HCT116 (cell line): ENCODE measurements around the gene TOPAZ1. TPM values are rescaled to one million over a fixed set of nuclear protein-coding genes. Genes with fewer than 3 reads are reported as not detected.

Experiments used
- ATAC-seq: fragments of 200-7000 bp; cut with Tn5 transposase; 2 replicates; pipeline ENCODE4 v1.9.1; 2020; ENCODE audit warnings: mild to moderate bottlenecking, moderate library complexity
- BruUV-seq: library from RNA; stranded (reverse); fragments of 400-500 nt; replicated peaks from 2 replicates; lab custom pipeline; 2021; lab: Mats Ljungman, UMichigan
- CTCF ChIA-PET: fragments of 300-600 bp; sonication (Branson Sonifier 250); formaldehyde crosslinking; loops from one replicate; lab custom pipeline; 2021; ENCODE audit warnings: antibody characterized with exemption; lab: Charles Lee
- POLR2A ChIA-PET: fragments of 300-600, 350-600 bp; sonication (Branson Sonifier 250); formaldehyde crosslinking; loops from one replicate; lab custom pipeline; 2021; ENCODE audit warnings: antibody characterized with exemption; lab: Charles Lee
- RAD21 ChIA-PET, 2 experiments: fragments of 300-600 bp; sonication (Branson Sonifier 250); formaldehyde crosslinking; loops; one replicate each; lab custom pipeline; 2023; ENCODE audit warnings: low total read pairs in 2 of 2; ENCODE audit not compliant: uncharacterized antibody in 2 of 2, unreplicated experiment in 2 of 2, low non-redundant PET in 1 of 2; lab: Charles Lee
- DNase-seq: peaks from one replicate; pipeline ENCODE4 v3.0.0-alpha.2; 2010; ENCODE audit warnings: low read depth, low spot score
- H2AFZ ChIP-seq: fragments of 200-600 bp; shearing (Covaris generic), sonication (generic); 2 replicates; pipeline ENCODE4 v1.6.1; 2017; ENCODE audit warnings: low read depth, mixed run types, mixed read lengths, antibody characterized with exemption, low read length; ENCODE audit not compliant: poor library complexity, severe bottlenecking
- H3K27ac ChIP-seq: 2 replicates; pipeline ENCODE4 v1.5.1; 2012; ENCODE audit warnings: low read depth, low read length
- H3K27me3 ChIP-seq: fragments of 200-600 bp; sonication (generic); 2 replicates; pipeline ENCODE4 v1.6.1; 2016; ENCODE audit warnings: mixed run types, low read length, mixed read lengths; ENCODE audit not compliant: insufficient read depth
- H3K36me3 ChIP-seq, 2 experiments: fragments of 200-500 bp in 1 of 2; fragments of 200-600 bp in 1 of 2; sonication (Bioruptor generic) in 1 of 2; sonication (generic) in 1 of 2; 2 replicates each; pipeline versions ENCODE4 v1.5.1 to v1.6.1; 2014 to 2016; ENCODE audit warnings: low read length in 2 of 2, inconsistent platforms in 1 of 2, mixed read lengths in 1 of 2, mixed run types in 1 of 2; ENCODE audit not compliant: insufficient read depth in 2 of 2, control insufficient read depth in 1 of 2
- H3K4me1 ChIP-seq, 2 experiments: fragments of 200-600 bp in 1 of 2; sonication (generic) in 1 of 2; 2 replicates each; pipeline versions ENCODE4 v1.5.1 to v1.6.1; 2012 to 2017; ENCODE audit warnings: low read length in 2 of 2, inconsistent platforms in 1 of 2, mild to moderate bottlenecking in 1 of 2, mixed read lengths in 1 of 2, mixed run types in 1 of 2, moderate library complexity in 1 of 2; ENCODE audit not compliant: insufficient read depth in 2 of 2, control insufficient read depth in 1 of 2
- H3K4me2 ChIP-seq: fragments of 200-600 bp; sonication (generic); 2 replicates; pipeline ENCODE4 v1.6.1; 2017; ENCODE audit warnings: mixed run types, low read length, mixed read lengths
- H3K4me3 ChIP-seq, 2 experiments: fragments of 200-600 bp in 1 of 2; sonication (generic) in 1 of 2; replicated peaks in 1 of 2; 2 replicates each; pipeline ENCODE4 v1.5.1; 2011 to 2016; ENCODE audit warnings: low read length in 2 of 2, control low read depth in 1 of 2, low read depth in 1 of 2, mild to moderate bottlenecking in 1 of 2, mixed read lengths in 1 of 2, mixed run types in 1 of 2
- H3K79me2 ChIP-seq: fragments of 200-600 bp; sonication (generic); 2 replicates; pipeline ENCODE4 v1.6.1; 2017; ENCODE audit warnings: mild to moderate bottlenecking, mixed run types, low read length, moderate library complexity, mixed read lengths; ENCODE audit not compliant: insufficient read depth
- H3K9ac ChIP-seq: fragments of 200-600 bp; sonication (generic); 2 replicates; pipeline ENCODE4 v1.6.1; 2016; ENCODE audit warnings: low read length, mixed read lengths
- H3K9me2 ChIP-seq: fragments of 200-600 bp; sonication (generic), shearing (Covaris generic); 2 replicates; pipeline ENCODE4 v1.6.1; 2017; ENCODE audit warnings: mixed run types, mild to moderate bottlenecking, moderate library complexity; ENCODE audit not compliant: insufficient read depth
- H3K9me3 ChIP-seq, 2 experiments: fragments of 200-500 bp in 1 of 2; fragments of 200-600 bp in 1 of 2; sonication (Bioruptor generic) in 1 of 2; sonication (generic) in 1 of 2; 2 replicates each; pipeline ENCODE4 v1.6.1; 2014 to 2017; ENCODE audit warnings: low read length in 2 of 2, mixed read lengths in 2 of 2, inconsistent platforms in 1 of 2, low read depth in 1 of 2, mild to moderate bottlenecking in 1 of 2, mixed run types in 1 of 2, moderate library complexity in 1 of 2; ENCODE audit not compliant: control insufficient read depth in 1 of 2, insufficient read depth in 1 of 2
- H4K20me1 ChIP-seq: fragments of 200-600 bp; sonication (generic), shearing (Covaris generic); 2 replicates; pipeline ENCODE4 v1.6.1; 2017; ENCODE audit warnings: mixed run types, mild to moderate bottlenecking, moderate library complexity; ENCODE audit not compliant: insufficient read depth
- JUND ChIP-seq: IDR thresholded peaks from 2 replicates; pipeline ENCODE4 v1.6.1; 2012
- REST ChIP-seq: IDR thresholded peaks from 2 replicates; pipeline ENCODE4 v1.6.1; 2012; ENCODE audit warnings: low read depth
- SRF ChIP-seq: IDR thresholded peaks from 2 replicates; pipeline ENCODE4 v1.6.1; 2012; ENCODE audit warnings: low read depth
- intact Hi-C: fragments of 100-400 bp; cut with micrococcal nuclease; formaldehyde crosslinking; loops from 2 replicates; pipeline ENCODE4 v1.10.0; 2022
- total RNA-seq: library from RNA; stranded (reverse); gene quantifications from one replicate; pipeline ENCODE4 v1.2.1, GENCODE V29; 2021; ENCODE audit not compliant: unreplicated experiment

The TOPAZ1 gene
- total RNA-seq, 1 experiment from 2014 or later = not detected

GRCh38 chr3:44348993-44349392, 107.3 kb downstream of the TOPAZ1 start:
- no peak overlapping the region for H2AFZ ChIP-seq
- CTCF ChIA-PET = no interaction called here
- TF ChIP-seq REST = no peak
- TF ChIP-seq, all 23 proteins: peak for 0
- no peak for ATAC-seq
- RAD21 ChIA-PET = no interaction called here
- H3K4me2 ChIP-seq = no peak overlapping the region
- no peaks in the 10 kb centered on the region for H3K9me2 ChIP-seq
- no peaks in the 10 kb centered on the region for H3K4me1 ChIP-seq
- POLR2A ChIA-PET = no interaction called here
- BruUV-seq = no TSS peak
- no peaks in the 10 kb centered on the region for H3K27me3 ChIP-seq
- DNase-seq = no peak
- no peak overlapping the region for H3K27ac ChIP-seq
- H3K9me3 ChIP-seq = no peaks in the 10 kb centered on the region
- intact Hi-C loops = no loop called here
- no peak overlapping the region for H3K9ac ChIP-seq
- no peaks in the 10 kb centered on the region for H4K20me1 ChIP-seq
- H3K4me3 ChIP-seq = no peak overlapping the region
- H3K36me3 ChIP-seq = no peaks in the 10 kb centered on the region
- H3K79me2 ChIP-seq = 0 out of 2 replicates have a peak, but pooled peaks cover 4% of the 10 kb centered on the region

DNA sequence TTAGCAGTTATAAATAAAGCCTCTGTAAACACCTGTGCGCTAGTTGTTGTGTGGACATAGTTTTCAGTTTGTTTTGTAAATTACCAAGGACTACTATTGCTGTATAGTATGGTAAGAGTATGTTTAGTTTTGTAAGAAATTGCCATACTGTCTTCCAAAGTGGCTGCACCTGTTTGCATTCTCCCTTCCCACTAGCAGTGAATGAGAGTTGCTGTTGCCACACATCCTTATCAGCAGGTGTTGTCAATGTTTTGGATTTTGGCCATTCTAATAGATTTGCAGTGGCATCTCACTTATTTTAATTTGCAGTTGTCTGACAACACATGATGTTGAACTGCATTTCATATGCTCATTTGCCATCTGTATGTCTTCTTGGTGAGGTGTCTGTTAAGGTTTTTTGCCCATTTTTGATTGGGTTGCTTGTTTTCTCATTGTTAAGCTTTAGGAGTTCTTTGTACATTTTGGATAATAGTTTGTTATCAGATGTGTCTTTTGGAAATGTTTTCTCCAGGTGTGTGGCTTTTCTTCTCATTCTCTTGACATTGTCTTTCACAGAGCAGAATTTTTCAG, 111.8 kb downstream of the TOPAZ1 start:
- Histone ChIP-seq H3K9me2 (no peaks in the 10 kb centered on the region), H4K20me1 (no peaks in the 10 kb centered on the region), H3K4me1 (peaks cover 0 to 7% of the 10 kb centered on the region in 2 experiments; a peak in 1 of 4 replicates), H3K9ac (no peak overlapping the region), H3K4me3 (no peak overlapping the region), H3K4me2 (no peak overlapping the region), H3K36me3 (no peaks in the 10 kb centered on the region), H3K9me3 (no peaks in the 10 kb centered on the region), H3K79me2 (0 out of 2 replicates have a peak, but pooled peaks cover 4% of the 10 kb centered on the region), H2AFZ (no peak overlapping the region), H3K27me3 (no peaks in the 10 kb centered on the region), H3K27ac (no peak overlapping the region)
- TF ChIP-seq SRF (no peak), JUND (no peak)
- ChIA-PET CTCF (no interaction called here), RAD21 (no interaction called here), POLR2A (no interaction called here)
- intact Hi-C loops = no loop called here
- no TSS peak for BruUV-seq
- DNase-seq (no peak), ATAC-seq (no peak)
